GM19239 (cell line): Measurements from ENCODE around the gene PODXL.
A peak's percentile ranks its signal among the peaks of the same experiment; 100 is the strongest.
"Not testable (repeated sequence)": the region's sequence is repeated elsewhere in the genome, so short reads cannot be mapped to it uniquely, and the experiment has no call there.

ENCODE experiments used
- DNase-seq: peaks from one replicate; pipeline ENCODE4 v3.0.0; 2011; ENCODE audit warnings: low spot score; ENCODE audit not compliant: insufficient read length
- FAIRE-seq: peaks from 2 replicates; lab custom pipeline; 2011; peaks lifted over from hg19 to GRCh38; lab: Jason Lieb, UNC

The PODXL gene

DNA sequence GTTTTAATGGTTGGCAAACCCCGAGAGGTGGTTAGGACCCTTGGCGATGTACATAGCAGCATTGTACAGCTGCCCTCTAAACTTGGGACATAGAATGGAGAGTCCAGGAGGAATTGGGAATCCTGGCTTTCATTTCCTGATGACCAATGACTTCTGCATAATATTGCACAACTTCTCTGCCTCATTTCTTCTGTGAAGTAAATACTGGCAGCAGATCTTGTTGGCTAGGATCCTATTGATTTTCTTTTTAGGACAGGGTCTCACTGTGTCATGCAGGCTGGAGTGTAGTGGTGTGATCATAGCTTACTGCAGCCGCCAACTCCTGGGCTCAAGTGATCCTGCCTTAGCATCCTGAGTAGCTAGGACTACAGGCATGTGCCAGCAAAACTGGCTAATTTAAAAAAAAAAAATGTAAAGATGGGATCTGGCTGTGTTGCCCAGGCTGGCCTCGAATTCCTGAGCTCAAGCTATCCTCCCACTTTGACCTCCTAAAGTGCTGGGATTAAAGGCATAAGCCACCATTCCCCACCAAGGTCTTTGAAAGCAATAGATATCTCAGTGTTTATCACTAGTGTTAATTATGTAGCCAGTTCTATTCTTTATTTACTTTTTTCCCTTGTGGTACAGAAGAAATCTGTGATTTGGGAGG lies 58.1 kb downstream of the PODXL start:
- no peak for FAIRE-seq
- DNase-seq = no peak

DNA sequence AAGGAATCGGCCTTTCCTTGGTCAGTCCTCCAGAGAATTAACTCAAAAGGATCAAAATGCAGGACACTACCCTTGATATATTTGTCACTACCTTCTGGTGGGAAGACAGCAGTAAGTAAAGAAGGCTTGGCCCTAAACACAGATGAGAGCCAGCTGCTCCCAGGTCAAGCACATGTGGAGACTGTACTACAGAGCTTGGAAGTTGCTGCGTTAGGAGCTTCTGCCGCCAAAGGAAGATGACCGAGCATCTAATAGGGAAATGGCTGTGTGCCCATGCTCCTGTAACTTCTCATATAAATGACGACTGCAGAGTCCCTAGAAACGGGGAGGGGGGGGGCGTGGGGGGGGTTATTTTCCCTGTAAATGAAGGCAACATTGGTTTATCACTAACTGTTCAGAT lies 59.0 kb downstream of the PODXL start:
- no peak for FAIRE-seq
- DNase-seq = no peak

DNA sequence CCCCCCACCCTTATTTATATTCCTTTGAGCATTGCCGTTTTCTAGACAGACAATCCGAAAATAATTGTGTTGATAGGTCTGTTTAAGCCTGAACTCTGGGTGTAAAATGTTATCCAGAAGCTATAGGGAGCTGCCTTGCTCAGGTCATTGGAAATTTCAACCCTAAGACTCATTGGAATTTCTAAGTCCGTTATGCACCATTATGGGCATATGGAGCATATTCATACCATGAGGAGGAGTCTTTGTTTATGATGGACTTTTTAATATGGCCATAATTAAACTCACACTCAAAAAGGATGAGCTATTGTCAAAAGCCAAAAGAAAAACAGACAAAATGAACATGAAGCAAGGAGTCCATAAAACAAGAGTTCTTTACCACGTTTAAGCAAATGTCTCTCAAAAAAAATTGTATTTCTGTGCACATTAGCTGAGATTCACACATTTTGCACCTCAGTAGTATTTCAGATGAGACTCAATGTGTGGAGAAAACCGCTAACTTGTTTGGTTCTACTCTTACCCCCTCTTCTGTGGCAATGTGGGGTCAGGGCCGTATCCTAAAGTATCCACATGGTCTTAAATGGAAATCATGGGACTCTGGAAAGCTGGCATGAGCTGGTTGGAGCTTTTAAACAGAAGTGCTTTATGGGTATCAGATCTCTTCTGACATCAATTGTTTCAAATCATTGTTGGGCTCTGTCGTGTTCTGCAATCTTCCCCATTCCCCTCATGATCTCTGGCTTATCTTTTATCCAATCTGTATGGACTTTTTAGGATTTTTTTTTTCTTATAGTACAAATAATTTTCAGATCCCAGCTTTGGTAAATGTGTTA lies 60.5 kb downstream of the PODXL start:
- no peak for FAIRE-seq

DNA sequence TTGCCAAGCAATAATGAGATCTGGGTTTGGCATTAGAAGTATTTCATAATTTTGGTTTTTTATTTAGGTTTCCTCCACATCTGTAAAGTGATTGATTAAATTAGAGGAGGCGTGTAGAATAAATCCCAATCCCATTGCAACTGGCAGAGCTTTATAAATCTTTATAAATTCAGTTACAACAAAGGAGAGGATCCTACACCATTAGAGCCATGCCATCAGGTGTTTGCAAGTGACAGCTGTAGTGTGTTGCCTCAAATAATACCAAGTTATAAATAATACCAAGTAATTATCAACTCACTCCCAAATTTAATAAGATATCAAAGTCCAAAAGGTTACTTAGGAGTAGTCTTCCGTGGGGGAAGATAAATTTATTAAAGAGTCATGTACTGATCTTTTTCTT lies 62.2 kb downstream of the PODXL start:
- DNase-seq = no peak
- no peak for FAIRE-seq

More for the DNA sequence above, 60.5 kb downstream of the PODXL start:
- DNase-seq = no peak

DNA sequence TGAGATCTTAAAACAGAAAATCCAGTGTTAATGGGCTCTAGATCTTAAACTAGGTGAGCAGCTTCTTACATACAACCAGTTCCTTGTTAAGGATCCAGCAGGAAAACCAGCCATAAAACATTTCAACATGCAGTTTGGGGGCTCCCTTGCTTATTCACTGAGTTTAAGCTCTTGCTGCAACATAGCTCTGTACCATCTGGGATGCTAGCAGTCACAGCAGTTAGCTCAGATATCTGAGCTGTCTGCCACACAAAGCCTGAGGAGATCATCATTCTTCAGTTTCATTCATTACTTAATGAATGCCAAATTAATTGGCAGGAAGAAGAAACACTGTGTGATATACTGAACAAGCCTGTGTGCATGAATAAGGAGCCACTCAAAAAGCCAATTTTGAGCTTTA lies 62.8 kb downstream of the PODXL start:
- FAIRE-seq = no peak
- no peak for DNase-seq

DNA sequence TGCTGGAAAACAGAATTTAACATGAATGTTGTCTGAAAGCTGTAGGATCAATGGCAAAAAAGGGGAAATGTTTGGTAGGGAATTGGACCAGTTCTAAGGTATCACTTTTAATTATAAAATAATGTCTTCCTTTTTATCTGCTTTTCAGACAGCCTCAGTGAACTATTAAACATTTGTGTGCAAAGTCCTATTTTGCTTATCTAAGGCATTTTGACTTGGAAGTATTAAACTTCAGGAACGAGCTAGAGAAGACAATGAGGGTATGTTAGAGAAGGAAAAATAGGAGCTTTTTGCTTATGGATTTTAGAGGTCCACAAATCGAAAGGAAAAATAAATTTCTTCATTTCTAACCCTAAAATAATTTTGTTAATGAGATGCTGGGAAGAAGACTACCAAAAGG lies 63.3 kb downstream of the PODXL start:
- FAIRE-seq (no peak), DNase-seq (no peak)

DNA sequence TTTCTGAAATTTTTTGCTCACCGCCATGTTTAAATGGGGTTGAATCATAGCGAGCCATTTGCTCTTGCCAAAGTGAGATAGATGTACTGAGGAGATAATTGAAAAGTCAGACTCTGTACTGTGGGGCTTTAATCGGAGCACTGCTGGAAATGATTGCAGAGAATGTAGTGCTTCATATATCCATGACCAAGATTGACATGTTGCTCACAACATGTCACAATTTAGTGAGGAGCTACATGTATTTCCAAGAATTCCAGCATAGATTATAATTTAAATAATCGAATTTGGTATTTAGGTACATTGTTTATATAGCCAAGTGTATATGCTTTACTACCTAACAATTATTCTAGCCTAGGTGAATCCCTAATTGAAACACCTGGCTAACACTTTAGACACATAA lies 66.5 kb downstream of the PODXL start:
- no peak for DNase-seq

DNA sequence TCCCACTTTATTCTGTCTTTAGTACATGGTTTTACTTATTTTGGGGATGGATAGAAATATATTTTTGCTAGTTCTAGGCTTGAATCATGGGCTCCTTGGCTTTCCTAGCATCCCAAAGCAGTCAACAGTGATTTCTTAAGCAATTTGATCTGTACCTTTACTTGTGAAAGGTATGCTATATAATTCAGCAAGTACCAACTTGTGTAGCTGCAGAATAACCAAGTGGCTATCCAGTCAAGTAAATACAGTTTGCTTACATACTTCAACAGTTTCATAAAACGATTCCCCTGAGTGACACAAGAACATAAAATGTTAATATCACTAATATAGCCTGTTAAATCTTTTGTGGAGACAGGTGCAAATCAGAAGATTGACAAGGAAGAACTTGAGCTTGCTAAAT lies 67.2 kb downstream of the PODXL start:
- no peak for FAIRE-seq

More for the DNA sequence above, 66.5 kb downstream of the PODXL start:
- FAIRE-seq = no peak

DNA sequence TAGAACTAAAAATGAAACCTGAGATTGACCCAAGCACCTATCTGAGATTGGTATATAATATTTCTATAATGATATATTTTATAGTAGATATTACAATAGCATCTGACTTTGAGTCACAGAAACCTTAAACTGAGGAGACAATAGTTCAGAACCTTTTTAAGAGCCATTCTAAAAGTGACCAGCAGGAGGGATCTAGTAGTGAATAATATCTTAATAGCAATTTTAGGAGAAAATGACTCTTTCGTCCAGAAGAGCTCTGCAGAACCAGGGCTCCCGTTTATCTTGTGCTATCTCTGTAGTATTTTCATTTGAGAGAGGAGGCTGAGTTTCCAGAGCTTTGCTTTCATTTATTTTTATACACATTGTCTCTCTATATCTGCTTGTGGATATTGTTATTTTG lies 68.1 kb downstream of the PODXL start:
- FAIRE-seq = no peak
- DNase-seq = no peak

More for the DNA sequence above, 67.2 kb downstream of the PODXL start:
- DNase-seq = no peak

DNA sequence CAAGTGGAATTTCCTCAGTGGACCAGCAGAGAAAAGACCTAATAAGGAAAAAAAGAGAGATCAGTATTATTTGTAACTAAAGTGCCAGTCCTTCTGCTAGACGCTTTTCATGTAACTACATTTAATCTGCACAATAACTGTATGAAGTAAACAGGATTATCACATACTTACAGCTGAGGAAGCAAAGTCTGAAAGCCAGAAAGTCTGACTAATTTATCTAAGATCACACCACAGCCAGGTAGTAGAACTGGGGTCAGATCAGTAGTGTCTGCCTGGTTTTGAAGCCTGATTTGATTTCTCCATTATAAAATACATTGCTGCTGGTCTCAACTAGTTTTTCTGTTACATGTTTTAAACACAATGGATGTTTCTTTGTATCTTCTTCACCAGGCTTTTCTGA lies 69.2 kb downstream of the PODXL start:
- FAIRE-seq = no peak
- DNase-seq = no peak

DNA sequence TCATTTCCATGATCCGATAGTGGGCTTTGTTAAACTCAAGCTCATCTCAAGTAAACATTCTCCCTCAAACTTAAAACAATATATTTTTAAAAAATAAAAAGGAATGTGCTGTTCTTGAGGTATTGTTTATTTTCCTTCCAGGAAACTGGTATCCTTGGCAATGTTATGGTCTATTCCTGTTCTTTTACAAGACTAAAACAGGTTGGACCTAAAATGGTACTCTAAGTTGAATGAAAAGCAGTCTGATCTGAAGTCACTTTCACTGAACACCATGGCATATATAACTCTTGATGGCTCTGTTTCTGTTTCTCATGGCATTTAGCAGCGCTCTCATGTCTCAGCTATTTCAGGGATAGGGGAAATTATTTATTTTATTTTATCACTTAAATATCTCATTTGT lies 70.1 kb downstream of the PODXL start:
- no peak for FAIRE-seq
- no peak for DNase-seq

DNA sequence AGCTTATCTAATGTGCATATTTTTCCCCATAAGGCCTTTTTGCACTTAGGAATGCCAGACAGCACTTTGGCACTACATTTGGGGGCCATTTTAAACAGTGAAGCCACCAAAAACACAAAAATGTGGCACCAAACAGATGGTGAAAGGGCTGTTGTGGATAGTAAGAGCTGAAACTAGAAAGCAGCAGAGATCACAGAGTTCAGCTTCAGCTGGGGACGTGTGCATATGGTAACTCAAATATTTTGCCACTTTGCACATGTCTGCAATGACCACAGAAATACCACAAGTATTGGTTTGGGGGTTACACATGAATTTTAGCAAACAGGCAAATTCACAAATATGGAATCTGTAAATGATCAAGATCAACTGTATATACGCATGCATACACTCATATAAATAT lies 72.8 kb downstream of the PODXL start:
- no peak for DNase-seq
- FAIRE-seq = no peak

DNA sequence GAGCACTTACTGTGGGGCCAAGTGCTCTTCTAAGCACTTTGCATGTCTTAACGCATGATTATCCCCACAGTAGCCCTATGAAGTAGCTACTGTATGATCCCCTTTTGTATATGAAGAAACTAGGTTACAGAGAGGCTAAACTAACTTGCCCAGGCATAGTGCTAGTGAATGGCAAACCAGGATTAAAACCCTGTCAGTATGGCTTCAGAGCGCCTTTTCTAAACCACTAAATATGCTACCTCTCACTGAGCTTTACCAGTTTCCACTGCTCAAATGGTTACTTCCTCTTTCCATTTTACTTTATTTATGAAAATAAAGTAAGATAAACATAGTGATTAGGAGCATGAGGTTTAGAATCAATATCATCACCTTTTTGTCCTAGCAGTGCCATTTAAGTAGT lies 73.6 kb downstream of the PODXL start:
- peak; percentile 62 for FAIRE-seq

DNA sequence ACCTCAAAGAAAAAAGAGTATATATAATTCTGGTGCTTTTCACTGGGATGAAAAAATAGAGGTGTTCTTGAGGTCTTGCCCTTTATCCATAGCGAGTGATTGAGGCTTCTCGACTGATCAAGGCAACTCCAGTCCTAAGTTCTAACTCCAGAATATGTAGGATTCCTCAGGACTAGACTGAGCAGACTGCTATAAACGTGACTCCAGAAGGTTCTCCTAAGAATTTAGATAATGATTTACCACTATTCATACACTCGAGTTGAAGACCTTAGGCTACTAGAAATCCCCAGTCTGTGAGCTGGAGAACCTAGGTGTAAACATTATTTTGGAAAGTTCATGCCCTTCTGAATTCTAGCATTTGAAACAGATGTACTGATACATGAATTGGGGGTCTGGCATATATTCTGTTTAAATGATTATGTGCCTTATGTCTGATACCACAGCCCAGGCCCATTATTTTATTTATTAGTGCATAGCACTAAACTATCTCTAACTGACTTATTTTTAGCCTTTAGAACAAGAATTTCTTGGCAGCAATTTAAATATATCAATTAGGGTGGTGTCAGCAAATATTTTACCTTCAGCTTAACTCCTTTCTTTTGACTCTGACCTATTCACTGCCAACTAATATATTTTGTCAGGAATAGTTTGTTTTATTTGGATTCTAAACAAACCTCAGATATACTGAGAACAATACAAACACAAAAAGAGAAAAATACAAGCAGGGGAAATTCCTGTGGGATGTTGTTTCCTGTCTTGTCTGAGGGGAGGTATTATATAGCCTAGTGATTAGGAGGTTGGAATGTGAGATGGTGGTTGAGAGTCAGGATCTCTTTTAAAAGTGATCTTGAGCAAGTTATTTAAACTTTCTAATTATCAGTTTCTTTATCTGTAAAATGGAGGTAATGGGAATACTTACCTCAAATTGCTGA lies 75.8 kb downstream of the PODXL start:
- no peak for DNase-seq
- peak; percentile 11 for FAIRE-seq

More for the DNA sequence above, 73.6 kb downstream of the PODXL start:
- no peak for DNase-seq

DNA sequence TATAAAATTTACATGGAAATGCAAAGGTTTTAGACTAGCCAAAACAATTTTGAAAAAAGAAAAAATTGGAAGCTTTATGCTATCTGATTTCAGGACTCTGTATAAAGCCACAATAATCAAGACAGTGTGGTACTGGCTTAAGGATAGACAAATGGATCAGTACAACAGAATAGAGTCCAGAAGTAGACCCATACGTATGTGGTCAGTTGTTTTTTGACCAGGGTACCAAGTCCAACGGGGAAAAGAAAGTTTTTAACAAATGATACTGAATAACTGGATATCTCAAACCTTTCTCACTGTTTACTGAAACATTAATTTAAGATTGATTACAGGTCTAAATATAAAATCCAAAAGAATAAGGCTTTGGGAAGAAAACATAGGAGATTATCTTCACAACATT lies 79.7 kb downstream of the PODXL start:
- FAIRE-seq = no peak
- DNase-seq = no peak

DNA sequence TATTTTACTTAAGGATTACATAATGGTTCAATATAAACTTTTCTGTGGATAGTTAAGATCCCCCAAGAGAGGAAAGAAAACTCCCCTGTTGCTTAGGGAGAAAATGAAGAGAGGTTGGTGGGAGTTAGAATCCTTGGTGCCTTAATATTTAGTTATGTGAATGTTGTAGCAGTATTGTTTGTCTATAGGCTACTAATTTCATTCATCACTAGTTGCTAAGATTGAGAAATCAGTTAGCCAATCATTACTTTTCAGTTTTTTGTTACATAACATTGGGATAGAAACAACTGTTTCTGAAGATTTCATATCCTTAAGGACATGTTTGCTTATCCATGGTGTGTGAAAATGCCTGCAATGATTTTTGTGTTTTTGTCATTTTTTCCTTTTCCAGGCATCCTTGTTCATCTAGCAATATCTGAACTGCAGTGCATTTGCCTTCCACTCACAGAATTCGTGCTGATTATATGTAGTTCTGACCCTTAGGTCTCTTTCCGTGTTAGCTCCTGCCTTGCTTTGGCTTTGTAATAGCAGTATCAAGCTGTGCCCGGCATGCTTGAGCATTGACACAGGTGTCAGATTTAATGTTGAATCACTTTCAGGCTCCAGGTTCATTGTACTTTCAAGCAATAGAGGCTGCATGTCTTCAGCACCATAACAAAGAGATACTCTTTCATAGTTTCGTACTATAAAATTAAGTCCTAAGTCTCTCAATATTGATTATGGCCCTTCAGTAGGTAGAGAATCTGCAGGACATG lies 85.0 kb downstream of the PODXL start:
- FAIRE-seq = no peak
- no peak for DNase-seq

DNA sequence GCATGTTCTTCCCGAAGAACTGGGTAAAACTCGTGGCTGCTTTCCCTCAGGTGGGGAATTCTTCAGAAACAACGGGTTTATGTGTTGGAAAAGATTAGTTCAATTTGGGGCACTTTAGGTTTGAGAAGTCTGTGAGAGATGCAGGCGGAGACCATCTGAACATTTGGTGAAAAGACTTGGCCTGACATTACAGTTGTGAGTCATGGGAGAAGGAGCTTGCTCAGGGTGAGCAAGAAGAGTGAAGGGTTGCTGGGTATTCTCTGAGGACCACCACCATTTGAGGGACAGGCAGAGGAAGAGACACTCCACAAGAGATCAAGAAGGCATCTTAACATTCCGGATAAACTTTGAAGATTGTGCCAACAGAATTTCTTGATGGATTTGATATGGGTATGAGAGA lies 88.6 kb downstream of the PODXL start:
- FAIRE-seq (no peak), DNase-seq (no peak)

DNA sequence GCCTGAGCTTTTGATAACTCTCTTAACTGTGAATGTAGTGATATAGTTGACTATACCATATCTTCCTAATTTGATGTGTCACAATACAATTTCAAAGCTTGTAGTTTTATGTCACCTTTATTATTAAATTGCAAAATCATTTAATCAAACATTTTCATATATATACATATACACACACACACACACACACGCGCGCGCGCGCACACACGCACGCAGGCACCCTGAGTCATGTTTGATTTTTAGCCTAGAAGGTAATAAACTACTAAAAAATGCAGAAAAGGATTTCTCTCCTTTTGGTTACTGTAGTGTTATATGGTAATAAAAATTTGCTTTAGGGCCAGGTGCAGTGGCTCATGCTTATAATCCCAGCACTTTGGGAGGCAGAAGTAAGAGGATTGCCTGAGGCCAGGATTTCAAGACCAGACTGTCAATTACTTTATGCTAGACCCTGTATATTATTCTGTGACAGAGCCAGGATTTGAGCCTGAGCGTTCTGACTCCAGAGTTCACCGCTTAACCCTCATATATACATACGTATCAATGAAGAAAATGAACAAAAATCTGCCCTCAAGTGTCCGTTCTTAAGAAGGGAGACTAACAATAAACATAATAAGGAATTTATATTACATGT lies 89.6 kb downstream of the PODXL start:
- DNase-seq = no peak
- FAIRE-seq = no peak

DNA sequence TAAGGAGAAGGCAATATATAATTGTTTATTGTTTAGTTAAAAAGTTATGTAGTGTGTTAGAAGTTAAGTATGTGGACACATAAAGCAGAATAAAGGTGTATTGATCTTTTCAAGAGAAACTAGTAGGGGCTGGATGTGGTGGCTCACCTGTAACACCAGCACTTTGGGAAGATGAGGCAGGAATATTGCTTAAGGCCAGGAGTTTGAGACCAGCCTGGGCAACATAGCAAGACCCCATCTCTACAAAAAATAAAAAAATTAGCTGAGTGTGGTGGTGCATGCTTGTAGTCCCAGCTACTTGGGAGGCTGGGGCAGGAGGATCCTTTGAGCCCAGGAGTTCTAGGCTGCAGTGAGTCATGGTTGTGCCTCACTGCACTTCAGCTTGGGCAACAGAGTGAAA lies 93.7 kb downstream of the PODXL start:
- FAIRE-seq, DNase-seq: not testable (repeated sequence)

DNA sequence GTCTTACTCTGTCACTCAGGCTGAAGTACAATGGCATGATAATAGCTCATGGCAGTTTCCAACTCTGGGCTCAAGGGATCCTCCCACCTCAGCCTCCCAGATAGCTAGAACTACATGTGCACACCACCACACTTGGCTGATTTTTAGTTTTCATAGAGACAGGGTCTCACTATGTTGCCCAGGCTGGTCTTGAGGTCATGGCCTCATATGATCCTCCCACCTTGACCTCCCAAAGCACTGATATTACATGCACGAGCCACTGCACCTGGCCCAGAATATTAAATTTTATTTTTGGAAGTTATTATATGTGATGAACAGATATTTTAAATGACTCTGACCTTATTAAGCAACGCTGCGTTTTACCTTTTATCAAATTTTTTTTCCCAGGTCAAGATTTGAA lies 94.4 kb downstream of the PODXL start:
- FAIRE-seq = no peak
- no peak for DNase-seq
